BJ (cell line): ENCODE data around the gene WDR35. TPM values are rescaled to one million over a fixed set of nuclear protein-coding genes. Genes with fewer than 3 reads are reported as not detected.

Source experiments
- CTCF ChIA-PET: fragments of 350-600 bp; formaldehyde crosslinking; extraction: SDS; loops from one replicate; lab custom pipeline; 2021; ENCODE audit warnings: antibody characterized with exemption, inconsistent platforms; lab: Yijun Ruan, JAX
- POLR2A ChIA-PET: fragments of 300-600 bp; sonication (Branson Sonifier 250); formaldehyde crosslinking; extraction: SDS; loops from one replicate; lab custom pipeline; 2021; ENCODE audit warnings: antibody characterized with exemption; lab: Charles Lee
- DNase-seq: peaks from one replicate; pipeline ENCODE4 v3.0.0-alpha.2; 2011; ENCODE audit warnings: low read depth
- H3K27me3 ChIP-seq: 2 replicates; pipeline ENCODE4 v1.6.0; 2011; ENCODE audit warnings: low read length; ENCODE audit not compliant: control insufficient read depth, insufficient read depth
- H3K36me3 ChIP-seq: 2 replicates; pipeline ENCODE4 v1.5.1; 2011; ENCODE audit warnings: low read length; ENCODE audit not compliant: control insufficient read depth, insufficient read depth
- H3K4me3 ChIP-seq: 2 replicates; pipeline ENCODE4 v1.5.1; 2011; ENCODE audit warnings: low read depth, mild to moderate bottlenecking, control low read depth, low read length
- CTCF ChIP-seq: IDR thresholded peaks from 2 replicates; pipeline ENCODE4 v1.5.1; 2011; ENCODE audit warnings: low read depth, mild to moderate bottlenecking, control low read depth, inconsistent platforms, low read length, moderate library complexity; ENCODE audit not compliant: insufficient read depth
- polyA plus RNA-seq: library from polyadenylated mRNA; depleted of rRNA; stranded (reverse); fragments of >200 nt; gene quantifications from 2 replicates; pipeline ENCODE4 v1.2.3, GENCODE V29; 2011

Gene WDR35
- polyA plus RNA-seq, 1 experiment, result 2.5 TPM

- DNase-seq, result no peak
- no peaks in the 10 kb centered on the region for H3K27me3 ChIP-seq
- no peak for TF ChIP-seq CTCF
- CTCF ChIA-PET, result interaction anchor here (1.6 to 2.2 kb wide), 2 partner anchors 15 to 19 kb away, joined by 8 to 11 read pairs; no protein-coding TSS in a partner anchor
- POLR2A ChIA-PET, result no interaction called here
- no peak overlapping the region for H3K4me3 ChIP-seq
- peaks cover 25% of the 10 kb centered on the region for H3K36me3 ChIP-seq
Measured at GRCh38 chr2:20033322-20033721, 43.4 kb upstream of the WDR35 start.

GRCh38 chr2:20030224-20030623 lies 40.3 kb upstream of the WDR35 start:
- CTCF ChIA-PET, result no interaction called here

GRCh38 chr2:20027705-20028434 lies 38.0 kb upstream of the WDR35 start:
- peaks cover 4% of the 10 kb centered on the region for H3K36me3 ChIP-seq
- TF ChIP-seq CTCF, result no peak
- no peak overlapping the region for H3K4me3 ChIP-seq
- ChIA-PET POLR2A (interaction anchor here (0.6 kb wide), 1 partner anchor 15 kb away, joined by 8 read pairs; no protein-coding TSS in a partner anchor), CTCF (interaction anchor here (0.6 to 2.2 kb wide), 6 partner anchors 13 to 71 kb away, joined by 3 to 18 read pairs (median 4); no protein-coding TSS in a partner anchor)
- no peak for DNase-seq
- H3K27me3 ChIP-seq, result no peaks in the 10 kb centered on the region

More at GRCh38 chr2:20030224-20030623, 40.3 kb upstream of the WDR35 start:
- Histone ChIP-seq H3K36me3 (peaks cover 16% of the 10 kb centered on the region), H3K27me3 (no peaks in the 10 kb centered on the region), H3K4me3 (no peak overlapping the region)
- TF ChIP-seq CTCF, result no peak
- no peak for DNase-seq
- POLR2A ChIA-PET, result no interaction called here

- CTCF ChIA-PET, result interaction anchor here (0.6 to 2.2 kb wide), 4 partner anchors 13 to 72 kb away, joined by 3 to 18 read pairs (median 6); no protein-coding TSS in a partner anchor
Measured at GRCh38 chr2:20027260-20027677, 37.4 kb upstream of the WDR35 start.

More at GRCh38 chr2:20027260-20027677, 37.4 kb upstream of the WDR35 start:
- no peaks in the 10 kb centered on the region for H3K27me3 ChIP-seq
- H3K36me3 ChIP-seq, result peaks cover 4% of the 10 kb centered on the region
- H3K4me3 ChIP-seq, result no peak overlapping the region
- POLR2A ChIA-PET, result no interaction called here
- no peak for TF ChIP-seq CTCF
- no peak for DNase-seq
